Transverse colon (tissue), 4 donors: ENCODE results near the gene SNX25. TPM values are rescaled to one million over a fixed set of nuclear protein-coding genes. Genes with fewer than 3 reads are reported as not detected.

Experiments used
- DNase-seq: peaks from one replicate; pipeline ENCODE4 v3.0.0-alpha.2; 2019
- H3K27ac ChIP-seq, 4 donors: fragments of 200-600 bp; sonication (generic); 2 replicates each; pipeline ENCODE4 v1.5.1; 2016 to 2018; ENCODE audit warnings: inconsistent platforms in 4 of 4
- H3K27me3 ChIP-seq: fragments of 200-600 bp; sonication (generic); 2 replicates; pipeline ENCODE4 v1.5.1; 2017; ENCODE audit warnings: inconsistent platforms
- H3K36me3 ChIP-seq, 4 donors: fragments of 200-600 bp; sonication (generic); 2 replicates each; pipeline ENCODE4 v1.5.1; 2017 to 2019; ENCODE audit warnings: inconsistent platforms in 4 of 4
- H3K4me1 ChIP-seq, 4 donors: fragments of 200-600 bp; sonication (generic); 2 replicates each; pipeline ENCODE4 v1.5.1; 2017 to 2020; ENCODE audit warnings: inconsistent platforms in 4 of 4
- H3K4me3 ChIP-seq, 4 donors: fragments of 200-600 bp; sonication (generic); 1 replicate in 1 of 4; 2 replicates in 3 of 4; pipeline versions ENCODE4 v1.5.1 to v1.6.1; 2017 to 2019; ENCODE audit warnings: inconsistent platforms in 4 of 4
- H3K9me3 ChIP-seq, 2 donors: fragments of 200-600 bp; sonication (generic); 2 replicates each; pipeline ENCODE4 v1.5.1; 2017 to 2019; ENCODE audit warnings: inconsistent platforms in 2 of 2
- EP300 ChIP-seq: sonication (generic); formaldehyde crosslinking; IDR thresholded peaks from one replicate; pipeline ENCODE4 v1.6.1; 2017; ENCODE audit warnings: antibody characterized with exemption, low read depth
- POLR2A ChIP-seq: fragments of 450-650 bp; IDR thresholded peaks from one replicate; pipeline ENCODE4 v1.6.1; 2016; ENCODE audit warnings: antibody characterized with exemption, mild to moderate bottlenecking, moderate library complexity
- POLR2AphosphoS5 ChIP-seq, 3 donors: sonication (generic); formaldehyde crosslinking; IDR thresholded peaks; one replicate each; pipeline ENCODE4 v1.6.1; 2016; ENCODE audit warnings: antibody characterized with exemption in 3 of 3
- WGBS, 2 donors: methylation state at CpG; one replicate each; pipeline ENCODE4 v1.1.5; 2018; ENCODE audit warnings: low coverage in 1 of 2; 5-methylcytosine and 5-hydroxymethylcytosine counted together
- in situ Hi-C, 4 donors: fragments of 200-750 bp; cut with MboI; loops; one replicate each; pipeline versions ENCODE4 v1.15.0 to v1.15.1; 2017; ENCODE audit warnings: low sequenced_read_pairs in 3 of 4, low pct_ligation_motif_present in 1 of 4, low pct_unique_long_range_greater_than_20kb in 1 of 4
- intact Hi-C: fragments of 100-400 bp; cut with DNase I; formaldehyde crosslinking; loops from one replicate; pipeline ENCODE4 v1.15.1; 2023; ENCODE audit warnings: low total_unique reads
- total RNA-seq, 4 donors: library from RNA; depleted of rRNA; stranded (reverse); fragments of >200 nt; gene quantifications; one replicate each; pipeline ENCODE4 v1.1.0, GENCODE V29; 2016
- TF ChIP-seq, protein P1 (sequence below), 5 experiments: fragments of 200-600 bp in 3 of 5; fragments of 450-650 bp in 2 of 5; sonication (generic) in 3 of 5; IDR thresholded peaks; 1 replicate in 2 of 5; 2 replicates in 3 of 5; pipeline ENCODE4 v1.5.1; 2016 to 2017; ENCODE audit warnings: antibody characterized with exemption in 5 of 5, inconsistent platforms in 3 of 5, mild to moderate bottlenecking in 2 of 5, moderate library complexity in 1 of 5

The SNX25 gene
- total RNA-seq, 4 donors from 2014 or later, result 17.1 to 68.5 (median 19.5) TPM

DNA sequence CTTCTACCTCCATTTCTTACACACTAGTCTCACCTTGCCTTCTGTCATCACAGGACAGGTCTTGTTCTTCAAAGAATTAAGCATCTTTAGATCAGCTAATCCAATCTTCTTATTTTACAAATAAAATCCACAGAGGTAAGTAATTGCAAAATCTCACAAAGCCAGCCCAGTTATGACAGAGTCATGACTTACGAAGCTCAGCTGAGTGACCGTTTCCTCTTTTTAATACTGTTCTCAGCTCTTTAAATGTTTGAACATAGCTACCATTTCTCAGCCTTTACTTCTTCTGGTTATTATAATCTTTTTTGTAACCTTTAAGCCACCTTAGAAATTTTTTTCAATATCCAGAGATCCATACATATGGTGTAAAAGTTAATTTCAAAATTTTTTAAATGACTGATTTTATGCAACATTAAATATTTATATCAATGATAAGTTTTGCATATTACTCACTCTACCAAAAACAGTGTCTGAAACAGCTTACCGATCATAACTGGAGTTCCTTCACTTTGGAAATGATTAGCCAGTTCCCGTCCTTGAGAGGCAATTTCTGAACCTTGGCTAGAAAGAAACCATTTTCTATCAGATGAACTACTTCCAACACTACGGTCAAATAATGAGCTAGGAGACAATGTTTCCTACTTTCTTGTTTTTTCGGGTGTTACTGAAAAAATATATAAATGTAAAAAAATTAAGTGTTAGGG lies 196.1 kb downstream of the SNX25 start:
- WGBS, 2 donors, result 71 to 83% methylated on average over 6 of the region's 6 CpGs
- DNase-seq, result no peak
- TF ChIP-seq EP300 (no peak), POLR2AphosphoS5 (IDR thresholded peaks at IDR 0.05) (no peak), POLR2A (no peak)
- TF ChIP-seq, protein P1, sequence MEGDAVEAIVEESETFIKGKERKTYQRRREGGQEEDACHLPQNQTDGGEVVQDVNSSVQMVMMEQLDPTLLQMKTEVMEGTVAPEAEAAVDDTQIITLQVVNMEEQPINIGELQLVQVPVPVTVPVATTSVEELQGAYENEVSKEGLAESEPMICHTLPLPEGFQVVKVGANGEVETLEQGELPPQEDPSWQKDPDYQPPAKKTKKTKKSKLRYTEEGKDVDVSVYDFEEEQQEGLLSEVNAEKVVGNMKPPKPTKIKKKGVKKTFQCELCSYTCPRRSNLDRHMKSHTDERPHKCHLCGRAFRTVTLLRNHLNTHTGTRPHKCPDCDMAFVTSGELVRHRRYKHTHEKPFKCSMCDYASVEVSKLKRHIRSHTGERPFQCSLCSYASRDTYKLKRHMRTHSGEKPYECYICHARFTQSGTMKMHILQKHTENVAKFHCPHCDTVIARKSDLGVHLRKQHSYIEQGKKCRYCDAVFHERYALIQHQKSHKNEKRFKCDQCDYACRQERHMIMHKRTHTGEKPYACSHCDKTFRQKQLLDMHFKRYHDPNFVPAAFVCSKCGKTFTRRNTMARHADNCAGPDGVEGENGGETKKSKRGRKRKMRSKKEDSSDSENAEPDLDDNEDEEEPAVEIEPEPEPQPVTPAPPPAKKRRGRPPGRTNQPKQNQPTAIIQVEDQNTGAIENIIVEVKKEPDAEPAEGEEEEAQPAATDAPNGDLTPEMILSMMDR (IDR thresholded peaks at IDR 0.05), result no peak
- Histone ChIP-seq H3K27me3 (no peaks in the 10 kb centered on the region), H3K4me3 (no peak overlapping the region), H3K4me1 (peaks cover 0 to under 1% (median 0%) of the 10 kb centered on the region in 4 donors), H3K27ac (no peak overlapping the region), H3K9me3 (no peaks in the 10 kb centered on the region), H3K36me3 (peaks cover 0 to 57% (median 12%) of the 10 kb centered on the region in 4 donors)
- intact Hi-C loops, result no loop called here
- in situ Hi-C loops, result no loop called here

DNA sequence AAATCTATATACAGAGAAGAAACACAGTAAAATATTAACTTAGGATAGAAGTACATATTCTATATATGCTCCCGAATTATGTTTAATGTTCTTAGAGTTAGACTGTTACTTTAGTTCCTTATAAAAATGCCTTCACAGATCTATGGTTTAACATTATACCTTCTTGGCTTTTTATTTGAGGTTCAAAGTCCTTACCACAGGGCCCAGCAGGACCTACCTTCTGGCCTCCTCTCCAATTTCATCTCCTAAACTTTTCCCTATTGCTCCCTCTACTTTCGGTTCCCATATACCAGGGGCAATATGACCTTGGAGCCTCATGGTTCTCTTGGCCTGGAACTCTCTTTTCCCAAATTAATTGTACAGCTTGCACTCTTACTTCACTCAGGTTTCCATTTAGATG lies 199.0 kb downstream of the SNX25 start:
- H3K27me3 ChIP-seq, result no peaks in the 10 kb centered on the region
- no peak for DNase-seq
- H3K4me3 ChIP-seq, result no peak overlapping the region
- WGBS, 2 donors, result 86% methylated on average over 2 of the region's 2 CpGs; no CpG with 5 or more reads in 1 of the 2 donors
- H3K4me1 ChIP-seq, result no peaks in the 10 kb centered on the region
- no peak for TF ChIP-seq POLR2AphosphoS5 (IDR thresholded peaks at IDR 0.05)
- no peak for TF ChIP-seq POLR2A
- TF ChIP-seq EP300, result no peak
- H3K27ac ChIP-seq, result no peak overlapping the region
- intact Hi-C loops (no loop called here), in situ Hi-C loops (no loop called here)
- H3K36me3 ChIP-seq, result peaks cover 0 to 47% (median 3%) of the 10 kb centered on the region in 4 donors
- no peaks in the 10 kb centered on the region for H3K9me3 ChIP-seq

DNA sequence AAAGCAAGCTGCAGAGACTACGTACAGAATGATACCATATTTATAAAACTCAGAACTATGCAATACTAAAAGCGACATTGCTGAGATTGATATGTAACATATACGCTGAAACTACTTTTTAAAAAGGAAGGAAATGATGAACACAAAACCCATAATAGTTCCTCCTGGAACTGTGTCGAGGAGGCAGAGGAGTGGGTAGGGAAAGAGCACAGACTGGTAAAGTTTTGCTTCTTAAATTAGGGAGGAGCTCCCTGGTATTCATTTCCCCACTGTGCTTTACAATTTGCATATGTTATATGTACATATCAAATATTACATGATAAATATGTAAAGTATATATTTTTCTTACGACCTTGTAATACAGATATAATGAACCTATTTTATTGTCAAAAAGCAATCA lies 202.5 kb downstream of the SNX25 start:
- no peak for DNase-seq
- H3K9me3 ChIP-seq, result no peaks in the 10 kb centered on the region
- 78 to 79% methylated on average over 5 of the region's 5 CpGs for WGBS, 2 donors
- peaks cover 0 to 47% (median 9%) of the 10 kb centered on the region in 4 donors for H3K36me3 ChIP-seq
- no peaks in the 10 kb centered on the region for H3K4me1 ChIP-seq
- TF ChIP-seq, protein P1 (IDR thresholded peaks at IDR 0.05), result no peak
- TF ChIP-seq EP300, result no peak
- intact Hi-C loops (no loop called here), in situ Hi-C loops (no loop called here)
- no peaks in the 10 kb centered on the region for H3K27me3 ChIP-seq
- H3K4me3 ChIP-seq, result no peak overlapping the region
- no peak overlapping the region for H3K27ac ChIP-seq

DNA sequence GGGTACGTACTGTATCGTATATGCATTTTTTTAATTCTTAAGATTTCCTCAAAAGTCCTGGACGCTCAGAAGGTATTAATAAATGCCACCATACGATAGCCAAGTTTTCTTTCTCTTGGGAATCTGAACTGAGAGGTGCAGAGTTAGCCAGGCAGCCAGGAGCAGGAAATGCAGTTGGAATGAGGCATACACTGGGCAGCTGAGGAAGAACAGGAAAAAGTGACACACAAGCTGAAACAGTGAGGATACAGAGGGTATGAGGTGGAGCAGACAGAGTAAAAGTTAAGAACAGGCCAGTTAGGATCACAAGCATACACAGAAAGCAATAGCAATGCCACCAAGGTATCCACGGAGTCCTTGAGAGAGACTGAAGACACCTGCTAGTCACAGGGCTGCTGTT lies 203.0 kb downstream of the SNX25 start:
- no peak overlapping the region for H3K27ac ChIP-seq
- DNase-seq, result no peak
- in situ Hi-C loops, result no loop called here

More for the DNA sequence above, 203.0 kb downstream of the SNX25 start:
- no peak for TF ChIP-seq POLR2AphosphoS5 (IDR thresholded peaks at IDR 0.05)
- TF ChIP-seq EP300, result no peak
- TF ChIP-seq, protein P1 (IDR thresholded peaks at IDR 0.05), result no peak
- TF ChIP-seq POLR2A, result no peak
- no peaks in the 10 kb centered on the region for H3K4me1 ChIP-seq
- H3K36me3 ChIP-seq, result peaks cover 0 to 50% (median 9%) of the 10 kb centered on the region in 4 donors
- H3K4me3 ChIP-seq, result no peak overlapping the region
- H3K9me3 ChIP-seq, result no peaks in the 10 kb centered on the region
- intact Hi-C loops, result no loop called here
- no peaks in the 10 kb centered on the region for H3K27me3 ChIP-seq
- WGBS, 2 donors, result 89 to 93% methylated on average over 4 to 5 of the region's 5 CpGs

Other genes starting within 250 kb of the SNX25 start
- not detected for gene HELT, start 191.1 kb upstream of the SNX25 start, total RNA-seq
- gene SLC25A4, start 66.3 kb upstream of the SNX25 start, total RNA-seq, result 10 to 100 TPM; 20.9 to 57.6 (median 25.8) TPM
- gene CFAP97, start 5.6 kb upstream of the SNX25 start, total RNA-seq, result 10 to 100 TPM in 2 of 4 donors, 1 to 10 TPM in 2; 4.6 to 17.1 (median 9.3) TPM
- 10 to 100 TPM in 1 of 4 donors, under 1 TPM in 2, not detected in 1; 0.55 to 20.1 (median 0.64) TPM for gene LRP2BP, start 186.3 kb downstream of the SNX25 start, total RNA-seq
- gene ANKRD37, start 187.2 kb downstream of the SNX25 start, total RNA-seq, result 10 to 100 TPM in 1 of 4 donors, 1 to 10 TPM in 3; 2.0 to 10.0 (median 7.1) TPM
- 10 to 100 TPM in 3 of 4 donors, 1 to 10 TPM in 1; 5.2 to 48.4 (median 21.5) TPM for gene UFSP2, start 216.4 kb downstream of the SNX25 start, total RNA-seq